H1 (cell line): ENCODE measurements around the gene PDGFRA. TPM values are rescaled to one million over a fixed set of nuclear protein-coding genes. Genes with fewer than 3 reads are reported as not detected.

Experiments used
- CTCF ChIA-PET: fragments of 300-600 bp; sonication (Branson Sonifier 250); formaldehyde crosslinking; loops from one replicate; lab custom pipeline; 2021; ENCODE audit not compliant: partially characterized antibody; lab: Charles Lee
- POLR2A ChIA-PET: fragments of 300-600 bp; sonication (Branson Sonifier 250); formaldehyde crosslinking; loops from one replicate; lab custom pipeline; 2021; ENCODE audit warnings: inconsistent platforms; ENCODE audit not compliant: partially characterized antibody; lab: Charles Lee
- DNase-seq, 2 experiments: peaks; one replicate each; pipeline versions ENCODE4 v3.0.0 to v3.0.0-alpha.2; 2010 to 2022; ENCODE audit warnings: low spot score in 2 of 2, low read depth in 1 of 2, mixed read lengths in 1 of 2
- FAIRE-seq: peaks from 2 replicates; lab custom pipeline; 2011; peaks lifted over from hg19 to GRCh38; lab: Jason Lieb, UNC
- H2AFZ ChIP-seq: 2 replicates; pipeline ENCODE4 v1.8.1; 2012; ENCODE audit warnings: low read length, inconsistent platforms
- H2AK5ac ChIP-seq: 2 replicates; pipeline ENCODE4 v1.6.1; 2013; ENCODE audit warnings: low read depth, low read length
- H2BK120ac ChIP-seq: replicated peaks from 2 replicates; pipeline ENCODE3; 2013; ENCODE audit warnings: low read depth, low read length, inconsistent platforms
- H2BK12ac ChIP-seq: 2 replicates; pipeline ENCODE4 v1.6.1; 2013; ENCODE audit warnings: low read depth, low read length
- H2BK15ac ChIP-seq: 2 replicates; pipeline ENCODE4 v1.6.1; 2013; ENCODE audit warnings: low read length
- H2BK20ac ChIP-seq: 2 replicates; pipeline ENCODE4 v1.6.1; 2013; ENCODE audit warnings: low read length
- H2BK5ac ChIP-seq: 2 replicates; pipeline ENCODE4 v1.6.1; 2013; ENCODE audit warnings: low read depth, low read length
- H3K14ac ChIP-seq: 2 replicates; pipeline ENCODE4 v1.6.1; 2013; ENCODE audit warnings: inconsistent platforms; ENCODE audit not compliant: insufficient read length
- H3K18ac ChIP-seq: 2 replicates; pipeline ENCODE4 v1.6.1; 2013; ENCODE audit warnings: low read length; ENCODE audit errors: extremely low read depth
- H3K23ac ChIP-seq: 2 replicates; pipeline ENCODE4 v1.6.1; 2013; ENCODE audit warnings: inconsistent platforms; ENCODE audit not compliant: insufficient read length
- H3K23me2 ChIP-seq: 2 replicates; pipeline ENCODE4 v1.6.1; 2013; ENCODE audit warnings: low read depth, low read length
- H3K27ac ChIP-seq: 2 replicates; pipeline ENCODE4 v1.6.1; 2011; ENCODE audit warnings: low read depth, low read length, inconsistent platforms
- H3K27me3 ChIP-seq, 4 experiments: replicated peaks in 1 of 4; 1 replicate in 1 of 4; 2 replicates in 3 of 4; pipeline versions ENCODE4 v1.6.1 to v1.8.1; 2011 to 2013; ENCODE audit warnings: low read length in 3 of 4, mild to moderate bottlenecking in 3 of 4, inconsistent platforms in 2 of 4, mixed read lengths in 2 of 4, moderate library complexity in 1 of 4; ENCODE audit not compliant: control insufficient read depth in 3 of 4, insufficient read depth in 3 of 4; ENCODE audit errors: extremely low read depth in 1 of 4
- H3K36me3 ChIP-seq, 4 experiments: 2 replicates each; pipeline versions ENCODE4 v1.6.1 to v1.8.1; 2011 to 2013; ENCODE audit warnings: mild to moderate bottlenecking in 4 of 4, low read length in 3 of 4, moderate library complexity in 2 of 4, control low read depth in 1 of 4, inconsistent platforms in 1 of 4; ENCODE audit not compliant: insufficient read depth in 4 of 4, control insufficient read depth in 2 of 4
- H3K4ac ChIP-seq: replicated peaks from 2 replicates; pipeline ENCODE3; 2013; ENCODE audit warnings: low read length, low read depth, mixed read lengths, inconsistent platforms; ENCODE audit not compliant: insufficient read length
- H3K4me1 ChIP-seq, 4 experiments: replicated peaks in 1 of 4; 1 replicate in 1 of 4; 2 replicates in 3 of 4; pipeline versions ENCODE4 v1.6.1 to v1.8.1; 2011 to 2013; ENCODE audit warnings: low read length in 3 of 4, inconsistent platforms in 2 of 4, mixed read lengths in 1 of 4; ENCODE audit not compliant: insufficient read depth in 4 of 4, control insufficient read depth in 3 of 4
- H3K4me2 ChIP-seq, 2 experiments: 2 replicates each; pipeline versions ENCODE4 v1.6.1 to v1.8.1; 2011 to 2013; ENCODE audit warnings: low read depth in 2 of 2, low read length in 2 of 2, control low read depth in 1 of 2, inconsistent platforms in 1 of 2, mild to moderate bottlenecking in 1 of 2; ENCODE audit not compliant: insufficient read depth in 1 of 2
- H3K4me3 ChIP-seq, 4 experiments: fragments of 200-600, 300-600 bp in 1 of 4; sonication (generic), shearing (Covaris generic), sonication (Bioruptor Twin) in 1 of 4; 2 replicates each; pipeline versions ENCODE4 v1.5.1 to v1.8.1; 2011 to 2016; ENCODE audit warnings: low read length in 4 of 4, low read depth in 3 of 4, control low read depth in 2 of 4, inconsistent platforms in 2 of 4, mild to moderate bottlenecking in 2 of 4, mixed read lengths in 1 of 4, moderate library complexity in 1 of 4; ENCODE audit not compliant: insufficient read depth in 2 of 4; ENCODE audit errors: extremely low read depth in 1 of 4
- H3K56ac ChIP-seq: replicated peaks from 2 replicates; pipeline ENCODE3; 2013; ENCODE audit warnings: low read depth, mild to moderate bottlenecking, mixed read lengths, low read length, inconsistent platforms; ENCODE audit not compliant: insufficient read length
- H3K79me1 ChIP-seq: 2 replicates; pipeline ENCODE4 v1.6.1; 2013; ENCODE audit warnings: low read depth, low read length, control low read depth
- H3K79me2 ChIP-seq, 2 experiments: 2 replicates each; pipeline versions ENCODE4 v1.6.1 to v1.8.1; 2012 to 2013; ENCODE audit warnings: low read length in 2 of 2, mild to moderate bottlenecking in 2 of 2, inconsistent platforms in 1 of 2; ENCODE audit not compliant: insufficient read depth in 2 of 2, control insufficient read depth in 1 of 2
- H3K9ac ChIP-seq, 4 experiments: replicated peaks in 1 of 4; 1 replicate in 1 of 4; 2 replicates in 3 of 4; pipeline versions ENCODE4 v1.6.1 to v1.8.1; 2011 to 2013; ENCODE audit warnings: low read depth in 3 of 4, low read length in 3 of 4, control low read depth in 2 of 4, mild to moderate bottlenecking in 2 of 4, moderate library complexity in 2 of 4, inconsistent platforms in 1 of 4; ENCODE audit errors: extremely low read depth in 1 of 4
- H3K9me3 ChIP-seq, 2 experiments: 2 replicates each; pipeline versions ENCODE4 v1.6.1 to v1.8.1; 2012 to 2013; ENCODE audit warnings: mild to moderate bottlenecking in 2 of 2, moderate library complexity in 2 of 2, control low read depth in 1 of 2, inconsistent platforms in 1 of 2, low read depth in 1 of 2, low read length in 1 of 2, mixed read lengths in 1 of 2; ENCODE audit not compliant: insufficient read depth in 2 of 2
- H4K20me1 ChIP-seq, 2 experiments: replicated peaks in 1 of 2; 2 replicates each; pipeline versions ENCODE3 to v1.8.1; 2011 to 2013; ENCODE audit warnings: inconsistent platforms in 2 of 2, low read length in 2 of 2, mild to moderate bottlenecking in 1 of 2; ENCODE audit not compliant: insufficient read depth in 2 of 2, control insufficient read depth in 1 of 2
- H4K5ac ChIP-seq: 2 replicates; pipeline ENCODE4 v1.6.1; 2013; ENCODE audit warnings: low read length, low read depth, mixed read lengths, inconsistent platforms; ENCODE audit not compliant: insufficient read length
- H4K8ac ChIP-seq: 2 replicates; pipeline ENCODE4 v1.8.0; 2013; ENCODE audit warnings: mild to moderate bottlenecking, moderate library complexity, low read length, inconsistent platforms; ENCODE audit not compliant: insufficient read depth; ENCODE audit errors: extremely low read depth
- H4K91ac ChIP-seq: replicated peaks from 2 replicates; pipeline ENCODE3; 2013; ENCODE audit warnings: low read length, mixed read lengths, inconsistent platforms; ENCODE audit not compliant: insufficient read length
- BACH1 ChIP-seq: IDR thresholded peaks from 2 replicates; pipeline ENCODE4 v1.6.1; 2012; ENCODE audit warnings: low read length, improper control_type of control experiment
- CHD2 ChIP-seq: IDR thresholded peaks from 2 replicates; pipeline ENCODE4 v1.6.1; 2012; ENCODE audit warnings: low read length, improper control_type of control experiment
- JUND ChIP-seq: IDR thresholded peaks from 2 replicates; pipeline ENCODE4 v1.6.1; 2011; ENCODE audit warnings: mild to moderate bottlenecking, improper control_type of control experiment, low read length
- RAD21 ChIP-seq, 2 experiments: IDR thresholded peaks in 1 of 2; conservative IDR thresholded peaks in 1 of 2; 2 replicates each; pipeline ENCODE4 v1.6.1; 2011; ENCODE audit warnings: low read depth in 2 of 2, low read length in 2 of 2, improper control_type of control experiment in 1 of 2, inconsistent platforms in 1 of 2, mild to moderate bottlenecking in 1 of 2, moderate library complexity in 1 of 2
- SUZ12 ChIP-seq: fragments of 200-600 bp; sonication (generic); IDR thresholded peaks from 2 replicates; pipeline ENCODE4 v1.6.1; 2012; ENCODE audit warnings: mild to moderate bottlenecking, inconsistent platforms, low read length, moderate library complexity, mixed read lengths
- TCF12 ChIP-seq: IDR thresholded peaks from 2 replicates; pipeline ENCODE4 v1.6.1; 2011; ENCODE audit warnings: low read depth, mild to moderate bottlenecking, low read length
- WGBS, 2 experiments: shearing (Covaris generic) in 1 of 2; methylation state at CpG; one replicate each; pipeline versions ENCODE4 v1.1.6 to v1.1.7; 2013 to 2015; ENCODE audit warnings: low lambda C conversion rate in 2 of 2, mixed read lengths in 2 of 2, inconsistent platforms in 1 of 2, low coverage in 1 of 2, missing lambda C conversion rate in 1 of 2; ENCODE audit not compliant: insufficient replicate concordance in 2 of 2, insufficient coverage in 1 of 2, insufficient read length in 1 of 2; ENCODE audit errors: extremely low coverage in 1 of 2, missing lambda C conversion rate in 1 of 2; 5-methylcytosine and 5-hydroxymethylcytosine counted together
- polyA plus RNA-seq, 7 experiments: library from polyadenylated mRNA; depleted of rRNA in 3 of 7; stranded (reverse) in 5 of 7; unstranded in 2 of 7; fragments of >200 nt in 5 of 7; fragments of 200-250 nt in 2 of 7; gene quantifications; 1 replicate in 5 of 7; 2 replicates in 1 of 7; 4 replicates in 1 of 7; pipeline versions ENCODE4 v1.2.1 to v1.2.3, GENCODE V29; 2011 to 2013; ENCODE audit warnings: missing spikeins in 2 of 7, mixed read lengths in 2 of 7
- total RNA-seq: library from RNA; stranded (reverse); fragmentation: NEBNext Ultra II Directional; extraction: Animal tissue kit (Norgen Biotek cat#: 25700); gene quantifications from 2 replicates; pipeline ENCODE4 v1.2.1, GENCODE V29; 2021
- TF ChIP-seq, protein P1 (sequence below): IDR thresholded peaks from 2 replicates; pipeline ENCODE4 v1.6.1; 2011; ENCODE audit warnings: low read depth, mild to moderate bottlenecking, low read length; ENCODE audit not compliant: insufficient read depth

Gene PDGFRA
- total and polyA plus RNA-seq, 2 of the 8 experiments (the other 6 are each of a cell fraction or from before 2014, with no cell fraction given), result 1.4 to 3.4 TPM

DNA sequence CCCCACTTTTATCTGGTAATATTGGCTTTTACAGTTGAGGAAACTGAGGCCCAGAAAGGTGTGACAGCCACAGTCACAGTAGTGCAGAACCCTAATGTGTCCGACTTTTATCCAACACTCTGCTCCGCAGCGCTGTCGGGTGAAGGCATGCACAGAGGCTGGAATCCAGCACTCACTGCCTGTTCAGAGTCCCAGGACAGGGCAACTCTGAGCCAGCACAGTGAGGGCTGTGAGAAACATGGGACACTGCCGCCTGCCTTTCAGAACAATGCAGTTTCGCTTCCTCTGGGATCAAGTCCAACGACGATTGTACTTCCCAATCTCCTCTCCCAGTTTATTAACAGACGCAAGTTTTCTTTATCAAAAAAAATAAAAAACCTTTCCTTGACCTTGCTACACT lies 41.9 kb upstream of the PDGFRA start:
- no peak overlapping the region for H4K5ac ChIP-seq
- H3K56ac ChIP-seq, result no peak overlapping the region
- WGBS, 2 experiments, result 91% methylated on average over 9 of the region's 9 CpGs; no CpG with 5 or more reads in 1 of the 2 experiments
- H2BK15ac ChIP-seq, result no peak overlapping the region
- H3K4ac ChIP-seq, result no peak overlapping the region
- no peaks in the 10 kb centered on the region for H3K79me2 ChIP-seq
- no peak for TF ChIP-seq BACH1
- no peak for TF ChIP-seq JUND
- no peak for TF ChIP-seq SUZ12
- TF ChIP-seq RAD21 (IDR thresholded peaks at IDR 0.05 in 1 of 2, conservative IDR thresholded peaks at IDR 0.05 in 1 of 2; ENCODE audit: low read depth in 2 of 2, low read length in 2 of 2), result no peak
- TF ChIP-seq TCF12, result no peak
- TF ChIP-seq CHD2, result no peak
- TF ChIP-seq, protein P1, sequence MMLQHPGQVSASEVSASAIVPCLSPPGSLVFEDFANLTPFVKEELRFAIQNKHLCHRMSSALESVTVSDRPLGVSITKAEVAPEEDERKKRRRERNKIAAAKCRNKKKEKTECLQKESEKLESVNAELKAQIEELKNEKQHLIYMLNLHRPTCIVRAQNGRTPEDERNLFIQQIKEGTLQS, result no peak
- TF ChIP-seq, all 59 proteins: peak for 0
- H3K18ac ChIP-seq, result no peak overlapping the region
- H2BK120ac ChIP-seq, result no peak overlapping the region
- no peak overlapping the region for H2BK12ac ChIP-seq
- H3K23ac ChIP-seq, result no peak overlapping the region
- no peak overlapping the region for H3K14ac ChIP-seq
- no peak overlapping the region for H2BK5ac ChIP-seq
- H3K27ac ChIP-seq, result no peak overlapping the region
- CTCF ChIA-PET, result interaction anchor here (0.6 kb wide), 2 partner anchors 266 to 1516 kb away, joined by 3 read pairs; no protein-coding TSS in a partner anchor
- no peaks in the 10 kb centered on the region for H3K9me3 ChIP-seq
- DNase-seq (no peak), FAIRE-seq (no peak)
- no peaks in the 10 kb centered on the region for H3K36me3 ChIP-seq
- peaks cover 2% of the 10 kb centered on the region; the same call in 1 of the 2 replicates for H3K23me2 ChIP-seq
- no peak overlapping the region for H3K4me3 ChIP-seq
- H4K91ac ChIP-seq, result no peak overlapping the region
- no peak overlapping the region for H3K4me2 ChIP-seq
- H2AFZ ChIP-seq, result no peak overlapping the region
- H2BK20ac ChIP-seq, result no peak overlapping the region
- no peaks in the 10 kb centered on the region for H3K79me1 ChIP-seq
- H4K20me1 ChIP-seq, result no peaks in the 10 kb centered on the region
- H3K4me1 ChIP-seq, result no peaks in the 10 kb centered on the region
- POLR2A ChIA-PET, result no interaction called here
- H2AK5ac ChIP-seq, result no peak overlapping the region
- no peak overlapping the region for H3K9ac ChIP-seq
- H3K27me3 ChIP-seq, result no peaks in the 10 kb centered on the region
- peak overlapping the region; percentile 68; the same call in 1 of the 2 replicates for H4K8ac ChIP-seq
